HG03442 (cell line): ENCODE measurements around the gene TMF1.

Experiments used
- ATAC-seq: cut with Tn5 transposase; IDR thresholded peaks from one replicate; pipeline ENCODE4 v1.9.1; 2021; ENCODE audit warnings: mild to moderate bottlenecking, moderate library complexity; ENCODE audit not compliant: unreplicated experiment

TMF1 gene

GRCh38 chr3:69051756-69052471 lies at the start of gene TMF1:
TSS of gene TMF1 (minus strand) at chr3:69052333. CDS start at chr3:69052086, 247 bp downstream.
- peak; percentile 96 for ATAC-seq

GRCh38 chr3:69099576-69099975 lies 47.4 kb upstream of the TMF1 start:
- ATAC-seq: no peak

- no peak for ATAC-seq
Measured at GRCh38 chr3:69097407-69098086, 45.4 kb upstream of the TMF1 start.

- ATAC-seq: no peak
Measured at GRCh38 chr3:69096299-69096698, 44.2 kb upstream of the TMF1 start.

GRCh38 chr3:69095636-69096035 lies 43.5 kb upstream of the TMF1 start:
- ATAC-seq: no peak

GRCh38 chr3:69094467-69095205 lies 42.5 kb upstream of the TMF1 start:
- no peak for ATAC-seq

- peak; percentile 80 for ATAC-seq
Measured at GRCh38 chr3:69092030-69092516, 39.9 kb upstream of the TMF1 start.

- no peak for ATAC-seq
Measured at GRCh38 chr3:69091389-69092029, 39.4 kb upstream of the TMF1 start.

- no peak for ATAC-seq
Measured at GRCh38 chr3:69090021-69090420, 37.9 kb upstream of the TMF1 start.

- peak; percentile 18 for ATAC-seq
Measured at GRCh38 chr3:69088063-69088462, 35.9 kb upstream of the TMF1 start.

GRCh38 chr3:69087030-69087791 lies 35.1 kb upstream of the TMF1 start:
- ATAC-seq: no peak

GRCh38 chr3:69085833-69086722 lies 33.9 kb upstream of the TMF1 start:
- ATAC-seq: no peak

GRCh38 chr3:69085168-69085832 lies 33.2 kb upstream of the TMF1 start:
- ATAC-seq: no peak

GRCh38 chr3:69084326-69085167 lies 32.4 kb upstream of the TMF1 start, which contains the start of gene ARL6IP5:
TSS of gene ARL6IP5 (plus strand) at chr3:69084937. CDS start at chr3:69085048, 111 bp downstream.
- peak; percentile 40 for ATAC-seq

GRCh38 chr3:69082805-69083204 lies 30.7 kb upstream of the TMF1 start:
- ATAC-seq: peak; percentile 60

- ATAC-seq: no peak
Measured at GRCh38 chr3:69082361-69082760, 30.2 kb upstream of the TMF1 start.

- ATAC-seq: no peak
Measured at GRCh38 chr3:69081583-69082262, 29.6 kb upstream of the TMF1 start.
